A549 (cell line): ENCODE data around the gene GAMT. TPM values are rescaled to one million over a fixed set of nuclear protein-coding genes. Genes with fewer than 3 reads are reported as not detected.

Experiments used
- ATAC-seq, 2 experiments: fragments of 200-7000 bp in 1 of 2; fragments of >200 bp in 1 of 2; cut with Nextera tagmentation in 1 of 2; cut with Tn5 transposase in 1 of 2; 3 replicates each; pipeline versions ENCODE4 v1.8.0 to v1.9.1; 2018 to 2020; ENCODE audit warnings: mild to moderate bottlenecking in 1 of 2, moderate library complexity in 1 of 2
- CTCF ChIA-PET: fragments of 300-600 bp; sonication (Branson Sonifier 250); formaldehyde crosslinking; extraction: SDS; loops from one replicate; lab custom pipeline; 2021; ENCODE audit warnings: antibody characterized with exemption, inconsistent platforms; lab: Yijun Ruan, JAX
- POLR2A ChIA-PET: fragments of 350-600 bp; formaldehyde crosslinking; extraction: SDS; loops from one replicate; lab custom pipeline; 2021; ENCODE audit warnings: antibody characterized with exemption, inconsistent platforms; lab: Yijun Ruan, JAX
- DNase-seq, 2 experiments: peaks; one replicate each; pipeline versions ENCODE4 v3.0.0 to v3.0.0-alpha.2; 2011 to 2016; ENCODE audit warnings: low read depth in 1 of 2, low spot score in 1 of 2
- FAIRE-seq: peaks from 2 replicates; lab custom pipeline; 2011; peaks lifted over from hg19 to GRCh38; lab: Jason Lieb, UNC
- H3K27ac ChIP-seq, 2 experiments: fragments of >200 bp; sonication (Bioruptor Twin); formaldehyde crosslinking; 3 replicates each; pipeline ENCODE4 v1.5.1; 2016 to 2017
- H3K4me1 ChIP-seq: fragments of >200 bp; sonication (Bioruptor Twin); formaldehyde crosslinking; 3 replicates; pipeline ENCODE4 v1.6.1; 2016
- H3K4me2 ChIP-seq: fragments of >200 bp; sonication (Bioruptor Twin); formaldehyde crosslinking; 3 replicates; pipeline ENCODE4 v1.6.1; 2016
- H3K4me3 ChIP-seq: fragments of >200 bp; sonication (Bioruptor Twin); formaldehyde crosslinking; 3 replicates; pipeline ENCODE4 v1.5.1; 2016
- H3K9me3 ChIP-seq: fragments of >200 bp; sonication (Bioruptor Twin); formaldehyde crosslinking; 3 replicates; pipeline ENCODE4 v1.6.1; 2016
- BHLHE40 ChIP-seq: IDR thresholded peaks from 2 replicates; pipeline ENCODE4 v1.6.1; 2012; ENCODE audit warnings: low read depth, low read length, inconsistent platforms
- CHD4 ChIP-seq: fragments of 200-600 bp; sonication (generic); IDR thresholded peaks from 2 replicates; pipeline ENCODE4 v1.6.1; 2016; ENCODE audit warnings: antibody characterized with exemption, mild to moderate bottlenecking, borderline replicate concordance
- EHF ChIP-seq: fragments of 250-450 bp; sonication (Bioruptor Pico); IDR thresholded peaks from 2 replicates; pipeline ENCODE4 v1.5.0; 2020; ENCODE audit warnings: mild to moderate bottlenecking
- EHMT2 ChIP-seq: fragments of 200-600 bp; sonication (generic); IDR thresholded peaks from 2 replicates; pipeline ENCODE4 v1.6.1; 2016; ENCODE audit warnings: antibody characterized with exemption, low read depth, mild to moderate bottlenecking, moderate library complexity
- HOXB5 ChIP-seq: fragments of 250-450 bp; sonication (Bioruptor Pico); IDR thresholded peaks from 2 replicates; pipeline ENCODE4 v1.5.0; 2020; ENCODE audit warnings: mild to moderate bottlenecking, moderate library complexity
- MYC ChIP-seq: IDR thresholded peaks from 2 replicates; pipeline ENCODE4 v1.6.1; 2012; ENCODE audit warnings: mild to moderate bottlenecking, inconsistent platforms, low read length, improper control_type of control experiment, borderline replicate concordance
- NPAS2 ChIP-seq: fragments of 250-450 bp; sonication (Bioruptor Pico); IDR thresholded peaks from 2 replicates; pipeline ENCODE4 v1.8.0; 2022; ENCODE audit warnings: mild to moderate bottlenecking, moderate library complexity, borderline replicate concordance
- POLR2AphosphoS2 ChIP-seq: conservative IDR thresholded peaks from 2 replicates; pipeline ENCODE4 v1.6.1; 2012; ENCODE audit warnings: low read length, improper control_type of control experiment, inconsistent platforms
- RAD21 ChIP-seq, 2 experiments: fragments of >200 bp in 1 of 2; sonication (Bioruptor Twin) in 1 of 2; formaldehyde crosslinking in 1 of 2; IDR thresholded peaks in 1 of 2; conservative IDR thresholded peaks in 1 of 2; 2 replicates in 1 of 2; 3 replicates in 1 of 2; pipeline ENCODE4 v1.6.1; 2012 to 2018; ENCODE audit warnings: inconsistent platforms in 1 of 2
- SMC3 ChIP-seq: fragments of >200 bp; sonication (Bioruptor Twin); formaldehyde crosslinking; IDR thresholded peaks from 3 replicates; pipeline ENCODE4 v1.6.1; 2018; ENCODE audit warnings: inconsistent platforms
- ZC3H11A ChIP-seq: fragments of 450-650 bp; IDR thresholded peaks from 2 replicates; pipeline ENCODE4 v1.6.1; 2014; ENCODE audit warnings: antibody characterized with exemption, mild to moderate bottlenecking
- ZFP36 ChIP-seq: fragments of 450-650 bp; IDR thresholded peaks from 2 replicates; pipeline ENCODE4 v1.6.1; 2014; ENCODE audit warnings: borderline replicate concordance; ENCODE audit not compliant: partially characterized antibody
- ZSCAN20 ChIP-seq: fragments of 250-450 bp; sonication (Bioruptor Pico); IDR thresholded peaks from 2 replicates; pipeline ENCODE4 v1.8.0; 2022; ENCODE audit warnings: mild to moderate bottlenecking, moderate library complexity
- WGBS: methylation state at CpG from one replicate; pipeline ENCODE4 v1.1.6; 2017; ENCODE audit errors: missing lambda C conversion rate; 5-methylcytosine and 5-hydroxymethylcytosine counted together
- polyA plus RNA-seq, 4 experiments: library from polyadenylated mRNA; depleted of rRNA in 3 of 4; stranded (reverse); fragments of >200 nt; fragmentation: RNase III in 1 of 4; extraction: RNeasy Plus Mini Kit Qiagen cat#74134 plus additional on column Dnase treatment in 1 of 4; gene quantifications; 2 replicates in 3 of 4; 3 replicates in 1 of 4; pipeline ENCODE4 v1.2.3, GENCODE V29; 2011 to 2017
- TF ChIP-seq, protein P1 (sequence below): IDR thresholded peaks from 2 replicates; pipeline ENCODE4 v1.6.1; 2012
- TF ChIP-seq, protein P2 (sequence below): fragments of 250-450 bp; sonication (Bioruptor Pico); IDR thresholded peaks from 2 replicates; pipeline ENCODE4 v1.5.0; 2021; ENCODE audit warnings: mild to moderate bottlenecking, moderate library complexity, borderline replicate concordance
- TF ChIP-seq, protein P3 (sequence below): fragments of >200 bp; sonication (Bioruptor Twin); formaldehyde crosslinking; IDR thresholded peaks from 3 replicates; pipeline ENCODE4 v1.6.1; 2016

The GAMT gene
- polyA plus RNA-seq, 2 of the 4 experiments (the other 2 are of a cell fraction): 13.6 to 26.0 TPM

GRCh38 chr19:1373534-1374249 lies 27.6 kb downstream of the GAMT start:
- Histone ChIP-seq H3K9me3 (no peaks in the 10 kb centered on the region), H3K27ac (no peak overlapping the region), H3K4me1 (no peaks in the 10 kb centered on the region), H3K4me2 (no peak overlapping the region), H3K4me3 (no peak overlapping the region)
- ATAC-seq: no peak
- DNase-seq: no peak
- TF ChIP-seq EHF: no peak
- TF ChIP-seq, protein P1, sequence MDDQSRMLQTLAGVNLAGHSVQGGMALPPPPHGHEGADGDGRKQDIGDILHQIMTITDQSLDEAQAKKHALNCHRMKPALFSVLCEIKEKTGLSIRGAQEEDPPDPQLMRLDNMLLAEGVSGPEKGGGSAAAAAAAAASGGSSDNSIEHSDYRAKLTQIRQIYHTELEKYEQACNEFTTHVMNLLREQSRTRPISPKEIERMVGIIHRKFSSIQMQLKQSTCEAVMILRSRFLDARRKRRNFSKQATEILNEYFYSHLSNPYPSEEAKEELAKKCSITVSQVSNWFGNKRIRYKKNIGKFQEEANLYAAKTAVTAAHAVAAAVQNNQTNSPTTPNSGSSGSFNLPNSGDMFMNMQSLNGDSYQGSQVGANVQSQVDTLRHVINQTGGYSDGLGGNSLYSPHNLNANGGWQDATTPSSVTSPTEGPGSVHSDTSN: no peak
- ChIA-PET CTCF (interaction anchor here (0.6 to 4.6 kb wide), 5 partner anchors 9 to 121 kb away, joined by 3 to 37 read pairs (median 7); no protein-coding TSS in a partner anchor), POLR2A (no interaction called here)
- 86% methylated on average over 19 of the region's 22 CpGs for WGBS
- FAIRE-seq: no peak

DNA sequence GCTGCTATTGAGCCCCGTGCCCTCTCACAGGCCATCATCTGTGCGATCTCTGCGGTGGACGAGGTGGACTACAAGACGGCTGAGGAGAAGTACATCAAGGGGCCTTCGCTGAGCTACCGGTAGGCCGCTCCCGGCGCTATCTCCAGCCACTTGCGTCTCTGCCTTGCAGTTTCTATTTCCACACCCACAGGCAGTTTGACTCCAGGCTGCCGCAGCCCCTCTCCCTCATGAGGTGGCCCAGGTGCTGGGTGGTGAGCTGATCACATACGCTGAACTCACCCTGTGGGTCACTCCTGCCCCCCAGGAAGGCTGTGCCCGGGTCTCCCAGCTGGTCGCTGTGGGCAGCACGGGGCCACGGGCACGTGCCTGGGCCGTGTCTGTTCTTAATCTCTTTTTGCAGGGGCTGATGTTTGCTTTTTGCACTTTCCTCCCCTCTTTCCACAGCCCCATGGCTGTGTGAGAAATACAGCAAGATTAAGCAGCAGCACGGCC lies 28.3 kb downstream of the GAMT start:
- H3K4me1 ChIP-seq: no peaks in the 10 kb centered on the region
- WGBS: 88% methylated on average over 12 of the region's 20 CpGs
- TF ChIP-seq BHLHE40 (no peak), POLR2AphosphoS2 (no peak), EHMT2 (no peak), HOXB5 (no peak), RAD21 (conservative IDR thresholded peaks at IDR 0.05 in 1 of 2, IDR thresholded peaks at IDR 0.05 in 1 of 2) (no peak), CHD4 (no peak), ZFP36 (no peak), MYC (no peak), ZC3H11A (no peak), ZSCAN20 (CRISPR knock-in tag) (no peak), NPAS2 (CRISPR knock-in tag) (no peak), SMC3 (no peak)
- TF ChIP-seq, protein P2, sequence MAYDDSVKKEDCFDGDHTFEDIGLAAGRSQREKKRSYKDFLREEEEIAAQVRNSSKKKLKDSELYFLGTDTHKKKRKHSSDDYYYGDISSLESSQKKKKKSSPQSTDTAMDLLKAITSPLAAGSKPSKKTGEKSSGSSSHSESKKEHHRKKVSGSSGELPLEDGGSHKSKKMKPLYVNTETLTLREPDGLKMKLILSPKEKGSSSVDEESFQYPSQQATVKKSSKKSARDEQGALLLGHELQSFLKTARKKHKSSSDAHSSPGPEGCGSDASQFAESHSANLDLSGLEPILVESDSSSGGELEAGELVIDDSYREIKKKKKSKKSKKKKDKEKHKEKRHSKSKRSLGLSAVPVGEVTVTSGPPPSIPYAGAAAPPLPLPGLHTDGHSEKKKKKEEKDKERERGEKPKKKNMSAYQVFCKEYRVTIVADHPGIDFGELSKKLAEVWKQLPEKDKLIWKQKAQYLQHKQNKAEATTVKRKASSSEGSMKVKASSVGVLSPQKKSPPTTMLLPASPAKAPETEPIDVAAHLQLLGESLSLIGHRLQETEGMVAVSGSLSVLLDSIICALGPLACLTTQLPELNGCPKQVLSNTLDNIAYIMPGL (CRISPR knock-in tag): no peak
- TF ChIP-seq, protein P3, sequence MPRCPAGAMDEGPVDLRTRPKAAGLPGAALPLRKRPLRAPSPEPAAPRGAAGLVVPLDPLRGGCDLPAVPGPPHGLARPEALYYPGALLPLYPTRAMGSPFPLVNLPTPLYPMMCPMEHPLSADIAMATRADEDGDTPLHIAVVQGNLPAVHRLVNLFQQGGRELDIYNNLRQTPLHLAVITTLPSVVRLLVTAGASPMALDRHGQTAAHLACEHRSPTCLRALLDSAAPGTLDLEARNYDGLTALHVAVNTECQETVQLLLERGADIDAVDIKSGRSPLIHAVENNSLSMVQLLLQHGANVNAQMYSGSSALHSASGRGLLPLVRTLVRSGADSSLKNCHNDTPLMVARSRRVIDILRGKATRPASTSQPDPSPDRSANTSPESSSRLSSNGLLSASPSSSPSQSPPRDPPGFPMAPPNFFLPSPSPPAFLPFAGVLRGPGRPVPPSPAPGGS: no peak
- H3K4me2 ChIP-seq: no peak overlapping the region
- H3K27ac ChIP-seq: no peak overlapping the region
- DNase-seq: no peak
- H3K9me3 ChIP-seq: no peaks in the 10 kb centered on the region
- ChIA-PET POLR2A (no interaction called here), CTCF (interaction anchor here (0.6 to 4.6 kb wide), 5 partner anchors 9 to 121 kb away, joined by 3 to 37 read pairs (median 7); no protein-coding TSS in a partner anchor)
- FAIRE-seq: no peak
- ATAC-seq: no peak
- H3K4me3 ChIP-seq: no peak overlapping the region
